ENCODE results near the gene TNFAIP8. TPM values are rescaled to one million over a fixed set of nuclear protein-coding genes. Genes with fewer than 3 reads are reported as not detected.

TNFAIP8 gene
- total and polyA plus RNA-seq, 10 of the 15 experiments (the other 5 are each of a cell fraction or from before 2014, with no cell fraction given) = 124 to 324 (median 177) TPM

- TF ChIP-seq, protein P1, sequence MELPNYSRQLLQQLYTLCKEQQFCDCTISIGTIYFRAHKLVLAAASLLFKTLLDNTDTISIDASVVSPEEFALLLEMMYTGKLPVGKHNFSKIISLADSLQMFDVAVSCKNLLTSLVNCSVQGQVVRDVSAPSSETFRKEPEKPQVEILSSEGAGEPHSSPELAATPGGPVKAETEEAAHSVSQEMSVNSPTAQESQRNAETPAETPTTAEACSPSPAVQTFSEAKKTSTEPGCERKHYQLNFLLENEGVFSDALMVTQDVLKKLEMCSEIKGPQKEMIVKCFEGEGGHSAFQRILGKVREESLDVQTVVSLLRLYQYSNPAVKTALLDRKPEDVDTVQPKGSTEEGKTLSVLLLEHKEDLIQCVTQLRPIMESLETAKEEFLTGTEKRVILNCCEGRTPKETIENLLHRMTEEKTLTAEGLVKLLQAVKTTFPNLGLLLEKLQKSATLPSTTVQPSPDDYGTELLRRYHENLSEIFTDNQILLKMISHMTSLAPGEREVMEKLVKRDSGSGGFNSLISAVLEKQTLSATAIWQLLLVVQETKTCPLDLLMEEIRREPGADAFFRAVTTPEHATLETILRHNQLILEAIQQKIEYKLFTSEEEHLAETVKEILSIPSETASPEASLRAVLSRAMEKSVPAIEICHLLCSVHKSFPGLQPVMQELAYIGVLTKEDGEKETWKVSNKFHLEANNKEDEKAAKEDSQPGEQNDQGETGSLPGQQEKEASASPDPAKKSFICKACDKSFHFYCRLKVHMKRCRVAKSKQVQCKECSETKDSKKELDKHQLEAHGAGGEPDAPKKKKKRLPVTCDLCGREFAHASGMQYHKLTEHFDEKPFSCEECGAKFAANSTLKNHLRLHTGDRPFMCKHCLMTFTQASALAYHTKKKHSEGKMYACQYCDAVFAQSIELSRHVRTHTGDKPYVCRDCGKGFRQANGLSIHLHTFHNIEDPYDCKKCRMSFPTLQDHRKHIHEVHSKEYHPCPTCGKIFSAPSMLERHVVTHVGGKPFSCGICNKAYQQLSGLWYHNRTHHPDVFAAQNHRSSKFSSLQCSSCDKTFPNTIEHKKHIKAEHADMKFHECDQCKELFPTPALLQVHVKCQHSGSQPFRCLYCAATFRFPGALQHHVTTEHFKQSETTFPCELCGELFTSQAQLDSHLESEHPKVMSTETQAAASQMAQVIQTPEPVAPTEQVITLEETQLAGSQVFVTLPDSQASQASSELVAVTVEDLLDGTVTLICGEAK (IDR thresholded peaks at IDR 0.05; ENCODE audit: borderline replicate concordance) = no peak
- TF ChIP-seq SMAD5 (IDR thresholded peaks at IDR 0.05; ENCODE audit: low read depth) (no peak), ZBTB11 (CRISPR knock-in tag; IDR thresholded peaks at IDR 0.05) (no peak), RELB (IDR thresholded peaks at IDR 0.05; ENCODE audit: low read depth) (peak; percentile 49; the same call in 1 of the 2 replicates), SREBF1 (IDR thresholded peaks at IDR 0.05; ENCODE audit: low read length) (no peak), MTA3 (IDR thresholded peaks at IDR 0.05; ENCODE audit: borderline replicate concordance, low read length) (no peak), CBFB (IDR thresholded peaks at IDR 0.05; ENCODE audit: low read depth) (no peak), NR2F1 (conservative IDR thresholded peaks at IDR 0.05) (no peak), SMC3 (IDR thresholded peaks at IDR 0.05; ENCODE audit: borderline replicate concordance, low read length) (no peak), JUNB (IDR thresholded peaks at IDR 0.05) (no peak), ETV6 (conservative IDR thresholded peaks at IDR 0.05 in 1 of 2, IDR thresholded peaks at IDR 0.05 in 1 of 2; ENCODE audit: borderline replicate concordance in 1 of 2, low read depth in 1 of 2) (no peak), CBX5 (IDR thresholded peaks at IDR 0.05; ENCODE audit: low read depth) (no peak), TBL1XR1 (IDR thresholded peaks at IDR 0.05; ENCODE audit: low read depth, low read length) (no peak), ATF7 (IDR thresholded peaks at IDR 0.05; ENCODE audit: low read depth) (no peak), REST (IDR thresholded peaks at IDR 0.05; ENCODE audit: low read depth, low read length) (no peak), BHLHE40 (IDR thresholded peaks at IDR 0.05; ENCODE audit: borderline replicate concordance in 1 of 2, low read depth in 2 of 2, low read length in 1 of 2) (no peak), ESRRA (IDR thresholded peaks at IDR 0.05; ENCODE audit: low read length) (no peak), CREB1 (IDR thresholded peaks at IDR 0.05; ENCODE audit: low read depth) (no peak), RUNX3 (IDR thresholded peaks at IDR 0.05; ENCODE audit: low read length) (no peak)
Measured at GRCh38 chr5:119335261-119335677, 20.6 kb upstream of the TNFAIP8 start (continued).

All from GM12878 (cell line).